HG02870 (cell line): Measurements from ENCODE around the gene CAMK1G.
A peak's percentile ranks its signal among the peaks of the same experiment; 100 is the strongest.

ENCODE experiments used
- ATAC-seq: cut with Tn5 transposase; IDR thresholded peaks from one replicate; pipeline ENCODE4 v1.9.1; 2021; ENCODE audit warnings: mild to moderate bottlenecking, moderate library complexity; ENCODE audit not compliant: unreplicated experiment

The CAMK1G gene

GRCh38 chr1:209597499-209597898, 14.0 kb downstream of the CAMK1G start:
- ATAC-seq, result no peak

- ATAC-seq, result no peak
Measured at GRCh38 chr1:209598227-209598626, 14.7 kb downstream of the CAMK1G start.

- no peak for ATAC-seq
Measured at GRCh38 chr1:209600541-209600940, 17.0 kb downstream of the CAMK1G start.

GRCh38 chr1:209601809-209602657, 18.5 kb downstream of the CAMK1G start:
- ATAC-seq, result no peak

- ATAC-seq, result no peak
Measured at GRCh38 chr1:209603877-209604276, 20.4 kb downstream of the CAMK1G start.

- peak; percentile 91 for ATAC-seq
Measured at GRCh38 chr1:209607102-209607794, 23.7 kb downstream of the CAMK1G start.

- ATAC-seq, result no peak
Measured at GRCh38 chr1:209607795-209608178, 24.3 kb downstream of the CAMK1G start.

- no peak for ATAC-seq
Measured at GRCh38 chr1:209609041-209609790, 25.7 kb downstream of the CAMK1G start.

GRCh38 chr1:209609791-209610630, 26.5 kb downstream of the CAMK1G start:
- ATAC-seq, result no peak

- no peak for ATAC-seq
Measured at GRCh38 chr1:209610631-209610905, 27.1 kb downstream of the CAMK1G start.

GRCh38 chr1:209611771-209612570, 28.5 kb downstream of the CAMK1G start:
- ATAC-seq, result no peak

GRCh38 chr1:209612646-209613399, 29.3 kb downstream of the CAMK1G start:
- ATAC-seq, result no peak

- ATAC-seq, result no peak
Measured at GRCh38 chr1:209613400-209614150, 30.1 kb downstream of the CAMK1G start.

- ATAC-seq, result no peak
Measured at GRCh38 chr1:209614151-209614420, 30.6 kb downstream of the CAMK1G start.

- no peak for ATAC-seq
Measured at GRCh38 chr1:209614906-209615305, 31.4 kb downstream of the CAMK1G start.

GRCh38 chr1:209616366-209617046, 33.0 kb downstream of the CAMK1G start:
- ATAC-seq, result no peak

GRCh38 chr1:209617047-209617673, 33.6 kb downstream of the CAMK1G start:
- ATAC-seq, result no peak

- ATAC-seq, result no peak
Measured at GRCh38 chr1:209617755-209618154, 34.2 kb downstream of the CAMK1G start.
